Prostate gland (tissue), 2 donors: ENCODE results near the gene TMEM144. TPM values are rescaled to one million over a fixed set of nuclear protein-coding genes. Genes with fewer than 3 reads are reported as not detected.

Source experiments
- DNase-seq: peaks from one replicate; pipeline ENCODE4 v3.0.0-alpha.2; 2019; ENCODE audit warnings: low spot score
- H3K27ac ChIP-seq, 2 donors: fragments of 200-600 bp; sonication (generic); 2 replicates each; pipeline ENCODE4 v1.5.1; 2017 to 2019
- H3K27me3 ChIP-seq: fragments of 200-600 bp; sonication (generic); replicated peaks from 2 replicates; pipeline ENCODE4 v1.5.1; 2019; ENCODE audit not compliant: insufficient read depth
- H3K36me3 ChIP-seq, 2 donors: fragments of 200-600 bp; sonication (generic); 1 replicate in 1 of 2; 2 replicates in 1 of 2; pipeline versions ENCODE4 v1.5.1 to v1.8.1; 2017 to 2019
- H3K4me1 ChIP-seq: fragments of 200-600 bp; sonication (generic); replicated peaks from 2 replicates; pipeline ENCODE4 v1.5.1; 2019
- H3K4me3 ChIP-seq, 2 donors: fragments of 200-600 bp; sonication (generic); 2 replicates each; pipeline ENCODE4 v1.5.1; 2017 to 2019
- H3K9me3 ChIP-seq: fragments of 200-600 bp; sonication (generic); 2 replicates; pipeline ENCODE4 v1.5.1; 2017
- CTCF ChIP-seq, 4 experiments: fragments of 200-600 bp in 2 of 4; fragments of 450-650 bp in 2 of 4; sonication (generic) in 2 of 4; IDR thresholded peaks; 1 replicate in 3 of 4; 2 replicates in 1 of 4; pipeline ENCODE4 v1.5.1; 2016 to 2019; ENCODE audit warnings: antibody characterized with exemption in 4 of 4, mild to moderate bottlenecking in 2 of 4, moderate library complexity in 2 of 4
- POLR2A ChIP-seq: fragments of 450-650 bp; IDR thresholded peaks from one replicate; pipeline ENCODE4 v1.6.1; 2016; ENCODE audit warnings: antibody characterized with exemption, mild to moderate bottlenecking
- POLR2AphosphoS5 ChIP-seq: sonication (generic); formaldehyde crosslinking; IDR thresholded peaks from one replicate; pipeline ENCODE4 v1.6.1; 2017; ENCODE audit warnings: antibody characterized with exemption
- WGBS: methylation state at CpG from one replicate; pipeline ENCODE4 v1.1.5; 2018; 5-methylcytosine and 5-hydroxymethylcytosine counted together
- intact Hi-C: fragments of 100-400 bp; cut with DNase I; formaldehyde crosslinking; loops from one replicate; pipeline ENCODE4 v1.14.2; 2022
- total RNA-seq, 2 donors: library from RNA; depleted of rRNA; stranded (reverse); fragments of >200 nt; gene quantifications; one replicate each; pipeline ENCODE4 v1.1.0, GENCODE V29; 2016

The TMEM144 gene
- total RNA-seq = 1 to 10 TPM; 7.5 to 8.1 TPM

- intact Hi-C loops = no loop called here
- WGBS = 12% methylated on average over 34 of the region's 34 CpGs
- TF ChIP-seq CTCF (IDR thresholded peaks at IDR 0.05) (peak in 2 of 4 experiments; percentile 10 to 19), POLR2AphosphoS5 (peak; percentile 80), POLR2A (peak; percentile 85)
Measured at GRCh38 chr4:158209825-158210807, at the start of gene TMEM144. TMEM144 (plus strand) TSS chr4:158210486; CDS start chr4:158212668, 2,182 bp downstream.

GRCh38 chr4:158161551-158162354 is 48.5 kb upstream of the TMEM144 start:
- intact Hi-C loops = no loop called here
- no peak for TF ChIP-seq CTCF (IDR thresholded peaks at IDR 0.05)
- TF ChIP-seq POLR2A = no peak
- no peak for TF ChIP-seq POLR2AphosphoS5
- Histone ChIP-seq H3K36me3 (no peaks in the 10 kb centered on the region), H3K4me1 (no peaks in the 10 kb centered on the region), H3K27ac (no peak overlapping the region), H3K27me3 (no peaks in the 10 kb centered on the region), H3K9me3 (no peaks in the 10 kb centered on the region), H3K4me3 (no peak overlapping the region)
- WGBS = 67% methylated on average over 6 of the region's 6 CpGs
- DNase-seq = no peak

More at GRCh38 chr4:158209825-158210807, at the start of gene TMEM144:
- no peaks in the 10 kb centered on the region for H3K9me3 ChIP-seq
- peak; percentile 88 for DNase-seq
- H3K27ac ChIP-seq = peak within 1 kb of the TSS; percentile 83 to 88
- H3K27me3 ChIP-seq = no peaks in the 10 kb centered on the region
- no peaks in the 10 kb centered on the region for H3K36me3 ChIP-seq
- H3K4me3 ChIP-seq = peak within 1 kb of the TSS; percentile 29 to 32
- no peaks in the 10 kb centered on the region for H3K4me1 ChIP-seq

GRCh38 chr4:158162631-158163030 is 47.7 kb upstream of the TMEM144 start:
- H3K9me3 ChIP-seq = no peaks in the 10 kb centered on the region
- DNase-seq = no peak
- no peak overlapping the region for H3K27ac ChIP-seq
- intact Hi-C loops = no loop called here
- H3K4me3 ChIP-seq = no peak overlapping the region
- H3K27me3 ChIP-seq = no peaks in the 10 kb centered on the region
- no peaks in the 10 kb centered on the region for H3K36me3 ChIP-seq
- TF ChIP-seq POLR2AphosphoS5 (no peak), POLR2A (no peak), CTCF (IDR thresholded peaks at IDR 0.05) (no peak)
- WGBS = 95% methylated on average over 5 of the region's 5 CpGs
- no peaks in the 10 kb centered on the region for H3K4me1 ChIP-seq

- Histone ChIP-seq H3K9me3 (no peaks in the 10 kb centered on the region), H3K4me1 (no peaks in the 10 kb centered on the region), H3K4me3 (no peak overlapping the region), H3K27ac (no peak overlapping the region), H3K36me3 (no peaks in the 10 kb centered on the region), H3K27me3 (no peaks in the 10 kb centered on the region)
- TF ChIP-seq POLR2AphosphoS5 (no peak), POLR2A (no peak), CTCF (IDR thresholded peaks at IDR 0.05) (no peak)
- no peak for DNase-seq
- intact Hi-C loops = no loop called here
- 50% methylated on average over 10 of the region's 10 CpGs for WGBS
Measured at GRCh38 chr4:158163941-158164767, 46.1 kb upstream of the TMEM144 start.
